GM12872 (cell line): ENCODE data around the gene DNAH9.

ENCODE experiments used
- TF ChIP-seq, protein P1 (sequence below): IDR thresholded peaks from 3 replicates; pipeline ENCODE4 v1.5.1; 2011; ENCODE audit warnings: low read depth, mild to moderate bottlenecking, low read length, moderate library complexity; ENCODE audit not compliant: insufficient read depth

DNAH9 gene, protein sequence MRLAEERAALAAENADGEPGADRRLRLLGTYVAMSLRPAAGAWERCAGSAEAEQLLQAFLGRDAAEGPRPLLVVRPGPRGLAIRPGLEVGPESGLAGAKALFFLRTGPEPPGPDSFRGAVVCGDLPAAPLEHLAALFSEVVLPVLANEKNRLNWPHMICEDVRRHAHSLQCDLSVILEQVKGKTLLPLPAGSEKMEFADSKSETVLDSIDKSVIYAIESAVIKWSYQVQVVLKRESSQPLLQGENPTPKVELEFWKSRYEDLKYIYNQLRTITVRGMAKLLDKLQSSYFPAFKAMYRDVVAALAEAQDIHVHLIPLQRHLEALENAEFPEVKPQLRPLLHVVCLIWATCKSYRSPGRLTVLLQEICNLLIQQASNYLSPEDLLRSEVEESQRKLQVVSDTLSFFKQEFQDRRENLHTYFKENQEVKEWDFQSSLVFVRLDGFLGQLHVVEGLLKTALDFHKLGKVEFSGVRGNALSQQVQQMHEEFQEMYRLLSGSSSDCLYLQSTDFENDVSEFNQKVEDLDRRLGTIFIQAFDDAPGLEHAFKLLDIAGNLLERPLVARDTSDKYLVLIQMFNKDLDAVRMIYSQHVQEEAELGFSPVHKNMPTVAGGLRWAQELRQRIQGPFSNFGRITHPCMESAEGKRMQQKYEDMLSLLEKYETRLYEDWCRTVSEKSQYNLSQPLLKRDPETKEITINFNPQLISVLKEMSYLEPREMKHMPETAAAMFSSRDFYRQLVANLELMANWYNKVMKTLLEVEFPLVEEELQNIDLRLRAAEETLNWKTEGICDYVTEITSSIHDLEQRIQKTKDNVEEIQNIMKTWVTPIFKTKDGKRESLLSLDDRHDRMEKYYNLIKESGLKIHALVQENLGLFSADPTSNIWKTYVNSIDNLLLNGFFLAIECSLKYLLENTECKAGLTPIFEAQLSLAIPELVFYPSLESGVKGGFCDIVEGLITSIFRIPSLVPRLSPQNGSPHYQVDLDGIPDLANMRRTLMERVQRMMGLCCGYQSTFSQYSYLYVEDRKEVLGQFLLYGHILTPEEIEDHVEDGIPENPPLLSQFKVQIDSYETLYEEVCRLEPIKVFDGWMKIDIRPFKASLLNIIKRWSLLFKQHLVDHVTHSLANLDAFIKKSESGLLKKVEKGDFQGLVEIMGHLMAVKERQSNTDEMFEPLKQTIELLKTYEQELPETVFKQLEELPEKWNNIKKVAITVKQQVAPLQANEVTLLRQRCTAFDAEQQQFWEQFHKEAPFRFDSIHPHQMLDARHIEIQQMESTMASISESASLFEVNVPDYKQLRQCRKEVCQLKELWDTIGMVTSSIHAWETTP (N-terminal part only)

DNA sequence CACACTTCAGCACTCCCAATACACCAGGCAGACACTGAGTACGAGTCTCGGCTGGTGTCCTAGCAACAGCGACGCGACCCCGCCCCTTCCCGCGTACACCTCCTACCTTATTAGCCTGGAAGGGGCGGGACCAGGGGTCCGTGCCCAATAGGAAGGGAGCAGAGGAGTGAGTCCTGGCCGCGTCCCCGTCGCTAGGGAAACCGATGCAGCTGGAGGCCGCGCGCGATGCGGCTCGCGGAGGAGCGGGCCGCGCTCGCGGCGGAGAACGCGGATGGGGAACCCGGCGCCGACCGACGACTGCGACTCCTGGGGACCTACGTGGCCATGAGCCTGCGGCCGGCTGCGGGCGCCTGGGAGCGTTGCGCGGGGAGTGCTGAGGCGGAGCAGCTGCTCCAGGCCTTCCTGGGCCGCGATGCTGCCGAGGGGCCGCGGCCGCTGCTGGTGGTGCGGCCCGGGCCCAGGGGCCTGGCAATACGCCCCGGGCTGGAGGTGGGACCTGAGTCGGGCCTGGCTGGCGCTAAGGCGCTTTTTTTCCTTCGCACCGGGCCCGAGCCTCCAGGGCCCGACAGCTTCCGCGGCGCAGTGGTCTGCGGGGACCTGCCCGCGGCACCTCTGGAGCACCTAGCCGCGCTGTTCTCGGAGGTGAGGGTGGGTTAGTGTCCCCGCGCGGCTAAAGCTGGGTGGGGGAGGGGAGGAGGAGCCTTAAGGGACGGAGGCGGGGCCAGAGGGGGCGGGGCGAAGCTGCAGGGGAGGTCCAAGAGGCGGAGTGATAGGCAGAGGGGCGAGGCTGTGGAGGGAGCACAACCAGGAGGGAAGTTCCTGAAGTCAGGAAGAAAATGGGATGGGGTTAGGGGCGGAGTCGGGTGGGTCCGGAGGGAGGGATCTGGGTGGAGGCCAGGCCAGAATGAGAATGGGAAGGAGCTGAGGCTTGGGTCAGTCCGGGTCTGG lies at the start of gene DNAH9:
TSS of gene DNAH9 (plus strand) at position 197 of the 948 bp plus-strand sequence. CDS start at position 226, 29 bp downstream.
- TF ChIP-seq, protein P1, sequence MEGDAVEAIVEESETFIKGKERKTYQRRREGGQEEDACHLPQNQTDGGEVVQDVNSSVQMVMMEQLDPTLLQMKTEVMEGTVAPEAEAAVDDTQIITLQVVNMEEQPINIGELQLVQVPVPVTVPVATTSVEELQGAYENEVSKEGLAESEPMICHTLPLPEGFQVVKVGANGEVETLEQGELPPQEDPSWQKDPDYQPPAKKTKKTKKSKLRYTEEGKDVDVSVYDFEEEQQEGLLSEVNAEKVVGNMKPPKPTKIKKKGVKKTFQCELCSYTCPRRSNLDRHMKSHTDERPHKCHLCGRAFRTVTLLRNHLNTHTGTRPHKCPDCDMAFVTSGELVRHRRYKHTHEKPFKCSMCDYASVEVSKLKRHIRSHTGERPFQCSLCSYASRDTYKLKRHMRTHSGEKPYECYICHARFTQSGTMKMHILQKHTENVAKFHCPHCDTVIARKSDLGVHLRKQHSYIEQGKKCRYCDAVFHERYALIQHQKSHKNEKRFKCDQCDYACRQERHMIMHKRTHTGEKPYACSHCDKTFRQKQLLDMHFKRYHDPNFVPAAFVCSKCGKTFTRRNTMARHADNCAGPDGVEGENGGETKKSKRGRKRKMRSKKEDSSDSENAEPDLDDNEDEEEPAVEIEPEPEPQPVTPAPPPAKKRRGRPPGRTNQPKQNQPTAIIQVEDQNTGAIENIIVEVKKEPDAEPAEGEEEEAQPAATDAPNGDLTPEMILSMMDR = no peak

DNA sequence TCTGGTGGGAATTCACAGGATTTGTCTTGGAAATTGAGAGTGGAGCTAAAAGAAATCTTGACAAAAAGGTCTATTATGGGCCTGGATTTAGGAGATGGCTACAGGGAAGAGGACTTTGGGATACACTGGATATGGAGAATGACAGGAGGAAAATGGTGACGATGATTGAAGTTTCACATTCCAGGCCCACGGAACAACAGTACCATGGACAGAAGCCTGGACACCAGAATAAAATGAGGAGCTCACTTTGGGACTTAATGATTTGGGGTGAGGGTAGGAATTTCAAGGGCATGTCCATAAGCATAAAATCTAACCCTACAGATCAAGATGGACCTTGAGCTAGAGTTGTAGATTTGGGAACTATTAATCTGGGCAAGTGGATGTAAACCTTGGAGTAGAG lies 47.8 kb upstream of the DNAH9 start:
- TF ChIP-seq, protein P1 = no peak

DNA sequence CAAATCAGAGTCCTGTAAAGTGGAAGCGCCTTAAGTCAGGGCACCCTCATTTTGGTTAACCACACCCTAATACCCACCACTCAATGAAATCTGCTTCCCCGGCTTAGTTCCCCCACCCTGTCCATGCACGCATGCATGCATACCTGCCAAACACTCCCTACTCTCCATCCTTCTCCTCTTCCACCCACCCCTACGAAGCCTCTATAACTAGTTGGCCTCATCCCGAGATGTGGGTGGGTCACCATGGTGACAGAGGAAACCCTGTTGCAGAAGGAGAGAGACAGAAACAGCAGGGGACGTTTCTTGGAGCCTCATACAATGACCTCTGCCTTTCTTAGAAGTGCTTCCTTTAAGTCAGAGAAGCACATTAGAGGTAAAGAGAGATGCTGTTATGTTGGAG lies 46.8 kb upstream of the DNAH9 start:
- TF ChIP-seq, protein P1 = no peak

DNA sequence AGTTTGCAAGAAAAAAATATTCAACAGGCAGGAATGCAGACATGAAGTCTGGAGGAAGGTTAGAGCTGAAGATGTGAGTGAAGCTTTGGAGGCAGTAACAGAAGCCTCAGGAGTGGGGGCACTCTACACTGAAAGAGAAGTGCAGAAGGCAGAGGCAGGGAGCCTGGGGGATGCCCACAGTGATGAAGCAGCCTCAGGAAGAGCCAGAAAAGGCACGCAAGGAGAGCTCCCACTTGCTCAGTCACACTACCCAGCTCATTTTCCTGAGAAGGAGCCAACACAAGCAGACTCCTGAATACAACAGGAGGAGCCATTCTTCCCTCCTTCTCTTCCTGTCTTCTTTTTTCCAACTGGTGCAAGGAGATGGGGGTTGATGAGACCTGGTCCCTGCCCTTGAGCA lies 45.1 kb upstream of the DNAH9 start:
- TF ChIP-seq, protein P1 = no peak

DNA sequence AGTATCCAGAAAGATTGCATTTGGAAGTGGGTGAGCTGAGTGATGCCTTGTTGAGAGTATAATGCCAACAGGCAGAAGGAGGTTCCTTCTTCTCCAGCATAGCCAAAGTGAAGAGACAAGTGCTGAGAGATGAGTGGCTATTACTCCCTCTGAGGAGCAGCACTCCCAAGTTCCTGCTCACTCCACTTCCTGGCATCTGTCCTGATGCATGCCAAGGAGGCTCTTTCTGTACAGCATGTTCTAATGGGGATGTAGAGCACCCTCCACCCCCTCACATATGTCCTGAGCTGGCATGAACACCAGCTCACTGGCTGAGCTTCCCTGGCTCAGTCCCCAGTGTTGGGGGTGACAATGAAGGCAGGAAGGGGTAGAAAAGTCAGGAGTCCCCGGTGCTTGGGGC lies 44.2 kb upstream of the DNAH9 start:
- TF ChIP-seq, protein P1 = no peak

DNA sequence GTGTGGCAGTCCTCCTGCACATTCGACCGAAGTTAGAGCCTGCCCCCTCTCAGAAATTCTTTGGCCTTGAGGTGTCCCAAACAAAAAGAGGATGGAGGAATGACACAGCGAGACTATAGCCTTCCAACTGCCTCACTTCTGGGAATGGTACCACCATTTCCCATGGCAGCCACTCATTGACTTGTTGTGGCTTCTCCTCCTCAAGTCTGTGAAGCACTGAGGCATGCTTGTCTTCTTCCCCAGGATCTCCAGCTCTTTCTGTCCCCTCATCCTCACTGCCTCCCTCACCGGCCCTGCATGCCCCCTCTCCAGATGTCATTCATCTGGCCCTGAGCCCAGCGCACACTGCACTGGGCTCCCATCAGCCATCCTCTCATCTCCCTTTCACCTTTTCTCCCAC lies 43.7 kb upstream of the DNAH9 start:
- TF ChIP-seq, protein P1 = no peak
